Measurements from ENCODE around the gene SKI. TPM values are rescaled to one million over a fixed set of nuclear protein-coding genes. Genes with fewer than 3 reads are reported as not detected.

The SKI gene
- total and polyA plus RNA-seq, 9 of the 15 experiments (the other 6 are each of a cell fraction or from before 2014, with no cell fraction given), result 0.10 to 60.5 (median 4.6) TPM

DNA sequence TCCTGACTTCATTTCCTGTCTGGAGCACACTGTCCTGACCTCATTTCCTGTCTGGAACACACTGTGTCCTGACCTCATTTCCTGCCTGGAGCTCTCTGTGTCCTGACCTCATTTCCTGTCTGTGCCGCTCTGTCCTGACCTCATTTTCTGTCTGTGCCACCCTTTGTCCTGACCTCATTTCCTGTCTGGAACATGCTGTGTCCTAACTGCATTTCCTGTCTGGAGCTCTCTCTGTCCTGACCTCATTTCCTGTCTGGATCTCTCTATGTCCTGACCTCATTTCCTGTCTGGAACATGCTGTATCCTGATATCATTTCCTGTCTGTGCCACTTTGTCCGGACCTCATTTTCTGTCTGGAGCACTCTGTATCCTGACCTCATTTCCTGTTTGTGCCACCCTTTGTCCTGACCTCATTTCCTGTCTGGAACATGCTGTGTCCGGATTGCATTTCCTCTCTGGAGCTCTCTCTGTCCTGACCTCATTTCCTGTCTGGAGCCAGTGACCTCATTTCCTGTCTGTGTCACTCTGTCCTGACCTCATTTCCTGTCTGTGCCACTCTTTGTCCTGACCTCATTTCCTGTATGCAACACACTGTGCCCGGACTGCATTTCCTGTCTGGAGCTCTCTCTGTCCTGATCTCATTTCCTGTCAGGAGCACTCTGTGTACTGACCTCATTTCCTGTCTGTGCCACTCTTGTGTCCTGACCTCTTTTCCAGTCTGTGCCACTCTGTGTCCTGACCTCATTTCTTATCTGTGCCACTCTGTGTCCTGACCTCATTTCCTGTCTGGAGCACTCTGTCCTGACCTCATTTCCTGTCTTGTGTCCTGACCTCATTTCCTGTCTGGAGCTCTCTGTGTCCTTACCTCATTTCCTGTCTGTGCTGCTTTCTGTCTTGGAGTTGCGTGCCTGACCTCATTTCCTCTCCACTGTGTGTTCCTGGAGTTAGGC, 27.6 kb downstream of the SKI start (continued):
- TF ChIP-seq MGA (IDR thresholded peaks at IDR 0.05) (no peak), IRF2 (CRISPR knock-in tag; IDR thresholded peaks at IDR 0.05) (no peak), KAT2B (IDR thresholded peaks at IDR 0.05; ENCODE audit: low read depth, low read length) (no peak), ZNF644 (tag; IDR thresholded peaks at IDR 0.05; ENCODE audit: low read depth) (no peak), BCOR (IDR thresholded peaks at IDR 0.05) (peak; percentile 28; the same call in 1 of the 2 replicates), KDM4B (IDR thresholded peaks at IDR 0.05; ENCODE audit: borderline replicate concordance in 2 of 2, low read depth in 1 of 2) (peak in 1 of 2 experiments; percentile 83; a peak in 1 of 4 replicates), CHAMP1 (IDR thresholded peaks at IDR 0.05) (peak; percentile 76; the same call in 1 of the 2 replicates), ATF7 (IDR thresholded peaks at IDR 0.05) (peak; percentile 95), SRSF3 (IDR thresholded peaks at IDR 0.05; ENCODE audit: insufficient read depth, low read length) (no peak), DPF2 (IDR thresholded peaks at IDR 0.05) (peak; percentile 69; the same call in 1 of the 2 replicates)
- TF ChIP-seq, protein P1, sequence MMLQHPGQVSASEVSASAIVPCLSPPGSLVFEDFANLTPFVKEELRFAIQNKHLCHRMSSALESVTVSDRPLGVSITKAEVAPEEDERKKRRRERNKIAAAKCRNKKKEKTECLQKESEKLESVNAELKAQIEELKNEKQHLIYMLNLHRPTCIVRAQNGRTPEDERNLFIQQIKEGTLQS (IDR thresholded peaks at IDR 0.05), result peak; percentile 94
- TF ChIP-seq, protein P1 (CRISPR knock-in tag; conservative IDR thresholded peaks at IDR 0.05), result peak; percentile 76; the same call in 1 of the 2 replicates

All from K562 (cell line).